Measurements from ENCODE around the gene LRRC14B. TPM values are rescaled to one million over a fixed set of nuclear protein-coding genes. Genes with fewer than 3 reads are reported as not detected.

The LRRC14B gene
- total and polyA plus RNA-seq, 2 experiments from 2014 or later: not detected

GRCh38 chr5:161803-162110 is 29.5 kb upstream of the LRRC14B start:
- H3K4me3 Mint-ChIP-seq: no peak overlapping the region
- peaks cover 19% of the 10 kb centered on the region for H3K9me3 Mint-ChIP-seq
- TF ChIP-seq CREB1 (CRISPR knock-in tag; IDR thresholded peaks at IDR 0.05; ENCODE audit: low read depth) (no peak), ZNF462 (CRISPR knock-in tag; IDR thresholded peaks at IDR 0.05) (no peak), ZNF114 (CRISPR knock-in tag; IDR thresholded peaks at IDR 0.05) (no peak), EZH2 (IDR thresholded peaks at IDR 0.05; ENCODE audit: low read depth, unreplicated experiment) (no peak), NANOG (IDR thresholded peaks at IDR 0.05; ENCODE audit: borderline replicate concordance) (no peak), REST (IDR thresholded peaks at IDR 0.05; ENCODE audit: unreplicated experiment) (no peak), EZH2phosphoT487 (IDR thresholded peaks at IDR 0.05; ENCODE audit: unreplicated experiment) (no peak), JUNB (IDR thresholded peaks at IDR 0.05; ENCODE audit: unreplicated experiment) (no peak)

More at GRCh38 chr5:161803-162110, 29.5 kb upstream of the LRRC14B start:
- Histone ChIP-seq H3K27ac (ENCODE audit: low read depth) (no peak overlapping the region), H3K9me2 (ENCODE audit: insufficient read depth) (no peaks in the 10 kb centered on the region), H3K36me3 (ENCODE audit: insufficient read depth) (no peaks in the 10 kb centered on the region), H3F3A (replicated peaks; ENCODE audit: low read depth) (peaks cover 8% of the 10 kb centered on the region; the same call in 1 of the 2 replicates), H3K4me2 (no peak overlapping the region), H2AFZ (no peak overlapping the region), H3K4me1 (ENCODE audit: insufficient read depth) (no peaks in the 10 kb centered on the region), H3K4me3 (no peak overlapping the region), H3K27me3 (ENCODE audit: insufficient read depth) (no peaks in the 10 kb centered on the region), H3K79me2 (replicated peaks; ENCODE audit: insufficient read depth) (no peaks in the 10 kb centered on the region), H4K20me1 (replicated peaks; ENCODE audit: insufficient read depth) (no peaks in the 10 kb centered on the region)
- Mint-ChIP-seq H3K4me1 (peaks cover 11% of the 10 kb centered on the region), H3K27me3 (ENCODE audit: insufficient read depth, low read depth, poor library complexity) (peaks cover 15% of the 10 kb centered on the region), H3K27ac (no peak overlapping the region), H3K36me3 (ENCODE audit: low read depth) (peaks cover 63% of the 10 kb centered on the region)
- no peak for ATAC-seq
- DNase-seq (ENCODE audit: low spot score): no peak

Measured in GM23338 (cell line).